ENCODE results near the gene DKKL1. TPM values are rescaled to one million over a fixed set of nuclear protein-coding genes. Genes with fewer than 3 reads are reported as not detected.

DKKL1 gene
- total RNA-seq, 1 donor, result not detected

DNA sequence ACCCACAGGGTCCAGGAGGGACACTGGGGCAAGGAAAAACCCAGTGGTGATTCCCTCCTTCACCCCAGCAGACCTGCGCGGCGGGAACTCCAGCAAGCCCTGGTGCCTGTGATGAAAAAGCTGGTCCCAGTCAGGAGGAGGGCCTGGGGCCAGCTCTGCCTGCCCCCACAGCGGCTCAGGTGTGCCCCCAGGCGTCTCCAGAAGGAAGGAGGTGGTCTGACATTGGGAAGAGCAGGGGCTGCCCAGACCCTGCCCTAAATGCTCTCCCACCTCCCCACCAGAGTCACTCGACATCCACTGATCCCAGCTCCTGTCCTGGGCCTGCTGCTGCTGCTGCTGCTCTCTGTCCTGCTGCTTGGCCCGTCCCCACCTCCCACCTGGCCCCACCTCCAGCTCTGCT is 53.4 kb downstream of the DKKL1 start:
- no peak overlapping the region for H3K4me3 ChIP-seq (ENCODE audit: low read depth, low read length)
- TF ChIP-seq, protein P1, sequence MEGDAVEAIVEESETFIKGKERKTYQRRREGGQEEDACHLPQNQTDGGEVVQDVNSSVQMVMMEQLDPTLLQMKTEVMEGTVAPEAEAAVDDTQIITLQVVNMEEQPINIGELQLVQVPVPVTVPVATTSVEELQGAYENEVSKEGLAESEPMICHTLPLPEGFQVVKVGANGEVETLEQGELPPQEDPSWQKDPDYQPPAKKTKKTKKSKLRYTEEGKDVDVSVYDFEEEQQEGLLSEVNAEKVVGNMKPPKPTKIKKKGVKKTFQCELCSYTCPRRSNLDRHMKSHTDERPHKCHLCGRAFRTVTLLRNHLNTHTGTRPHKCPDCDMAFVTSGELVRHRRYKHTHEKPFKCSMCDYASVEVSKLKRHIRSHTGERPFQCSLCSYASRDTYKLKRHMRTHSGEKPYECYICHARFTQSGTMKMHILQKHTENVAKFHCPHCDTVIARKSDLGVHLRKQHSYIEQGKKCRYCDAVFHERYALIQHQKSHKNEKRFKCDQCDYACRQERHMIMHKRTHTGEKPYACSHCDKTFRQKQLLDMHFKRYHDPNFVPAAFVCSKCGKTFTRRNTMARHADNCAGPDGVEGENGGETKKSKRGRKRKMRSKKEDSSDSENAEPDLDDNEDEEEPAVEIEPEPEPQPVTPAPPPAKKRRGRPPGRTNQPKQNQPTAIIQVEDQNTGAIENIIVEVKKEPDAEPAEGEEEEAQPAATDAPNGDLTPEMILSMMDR (IDR thresholded peaks at IDR 0.05; ENCODE audit: insufficient read depth, low read depth, low read length), result no peak
- no peak for DNase-seq (ENCODE audit: low read depth)

DNA sequence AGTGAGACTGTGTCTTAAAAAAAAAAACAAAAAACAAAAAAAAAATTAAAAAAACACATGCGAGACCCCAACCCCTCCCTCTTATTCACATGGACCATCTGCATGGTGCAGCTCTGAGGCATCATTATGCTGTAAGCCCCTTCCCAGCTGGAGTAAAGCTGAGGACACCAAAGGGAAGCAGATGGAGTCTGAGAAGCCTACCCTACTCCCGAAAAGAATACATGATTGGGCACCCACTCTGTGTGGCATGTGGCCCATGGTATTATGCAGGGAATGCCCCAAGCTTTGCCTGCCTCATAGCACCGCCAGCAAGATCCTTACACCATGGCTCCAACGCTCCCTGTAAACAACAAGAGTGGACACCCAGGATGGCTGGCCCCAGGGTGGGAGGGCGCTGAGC is 54.8 kb downstream of the DKKL1 start:
- DNase-seq (ENCODE audit: low read depth), result no peak
- TF ChIP-seq, protein P1 (IDR thresholded peaks at IDR 0.05; ENCODE audit: insufficient read depth, low read depth, low read length), result no peak
- no peak overlapping the region for H3K4me3 ChIP-seq (ENCODE audit: low read depth, low read length)

DNA sequence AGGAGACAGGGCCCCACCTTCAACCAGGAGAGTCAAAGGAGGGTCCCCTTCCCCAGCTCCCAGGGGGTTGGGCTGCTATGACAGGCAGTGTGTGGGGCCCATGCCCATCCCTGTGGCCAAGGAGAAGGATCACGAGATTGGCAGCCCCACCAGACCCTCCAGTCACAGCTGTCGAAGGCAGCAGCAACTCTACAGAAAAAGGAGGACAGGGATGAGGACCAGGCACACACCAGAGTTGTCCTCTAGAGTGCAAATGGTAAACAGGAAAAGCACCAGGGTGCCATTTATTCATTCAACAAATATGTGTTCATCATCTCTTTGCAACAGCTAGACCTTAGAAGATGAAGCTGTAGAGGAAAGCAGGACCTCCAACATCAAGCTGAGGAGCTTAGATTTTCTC is 55.5 kb downstream of the DKKL1 start:
- no peak overlapping the region for H3K4me3 ChIP-seq (ENCODE audit: low read depth, low read length)
- DNase-seq (ENCODE audit: low read depth), result no peak
- TF ChIP-seq, protein P1 (IDR thresholded peaks at IDR 0.05; ENCODE audit: insufficient read depth, low read depth, low read length), result no peak

DNA sequence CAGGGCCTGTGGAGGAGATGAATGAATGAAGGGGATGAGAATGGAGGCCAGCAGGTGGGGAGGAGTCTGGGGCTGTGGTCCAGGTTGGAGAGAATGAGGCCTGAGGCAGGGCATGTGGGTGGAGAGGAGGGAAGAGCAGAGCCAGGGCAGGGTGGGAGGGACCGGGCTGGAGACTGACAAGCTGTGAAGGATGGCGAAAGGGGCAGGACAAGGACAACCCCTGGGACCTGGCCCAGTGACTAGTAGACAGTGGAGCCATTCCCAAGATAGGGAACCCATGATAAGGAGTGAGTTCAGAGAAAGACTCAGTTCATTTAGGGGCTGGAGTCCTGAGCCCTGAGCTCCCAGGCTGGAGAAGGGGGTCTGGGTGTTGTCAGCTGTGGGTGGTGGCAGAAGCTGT is 56.5 kb downstream of the DKKL1 start:
- no peak overlapping the region for H3K4me3 ChIP-seq (ENCODE audit: low read depth, low read length)
- TF ChIP-seq, protein P1 (IDR thresholded peaks at IDR 0.05; ENCODE audit: insufficient read depth, low read depth, low read length), result no peak
- DNase-seq (ENCODE audit: low read depth), result no peak

DNA sequence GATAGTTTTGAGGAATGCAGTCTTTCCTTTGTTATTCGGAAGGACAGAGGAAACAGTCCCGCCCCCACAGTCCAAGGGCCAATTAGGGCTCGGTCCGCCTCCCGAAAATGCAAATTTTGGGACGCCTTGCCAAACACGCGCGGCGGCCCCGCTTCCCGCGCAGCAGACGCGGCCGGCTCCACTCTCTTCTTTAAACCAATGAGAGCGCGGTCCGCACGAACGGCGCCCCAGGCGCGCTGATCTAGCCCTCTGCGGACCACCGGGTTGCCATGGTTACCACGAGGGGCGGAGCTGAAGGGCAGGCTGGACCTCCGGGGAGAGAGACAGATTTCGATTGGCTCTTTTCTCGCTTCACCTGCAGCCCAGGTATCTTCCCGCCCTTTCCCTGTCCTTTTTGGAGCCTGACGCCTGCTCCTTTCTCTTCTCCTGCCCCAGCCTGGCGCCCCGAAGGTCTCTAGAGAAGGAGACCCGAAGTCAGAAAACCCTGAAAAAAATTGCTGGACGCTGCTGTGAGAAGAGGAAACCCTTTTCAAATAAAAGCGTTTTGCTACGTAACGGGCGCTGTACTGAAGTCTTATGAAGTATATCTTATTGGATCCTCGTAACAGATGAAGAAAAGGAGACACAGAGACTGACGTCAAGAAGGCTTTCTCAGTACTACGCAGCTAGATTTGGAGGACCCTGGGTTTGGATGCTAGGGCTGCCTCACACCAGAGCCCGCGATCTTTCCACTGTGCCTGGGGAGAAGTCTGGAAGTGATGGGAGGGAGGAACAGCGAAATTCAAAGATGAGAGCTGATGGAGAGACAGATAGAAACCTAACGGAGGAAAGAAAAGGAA is 57.6 kb downstream of the DKKL1 start:
- DNase-seq (ENCODE audit: low read depth), result peak; percentile 53
- TF ChIP-seq, protein P1 (IDR thresholded peaks at IDR 0.05; ENCODE audit: insufficient read depth, low read depth, low read length), result no peak
- peak overlapping the region; percentile 12 for H3K4me3 ChIP-seq (ENCODE audit: low read depth, low read length)

DNA sequence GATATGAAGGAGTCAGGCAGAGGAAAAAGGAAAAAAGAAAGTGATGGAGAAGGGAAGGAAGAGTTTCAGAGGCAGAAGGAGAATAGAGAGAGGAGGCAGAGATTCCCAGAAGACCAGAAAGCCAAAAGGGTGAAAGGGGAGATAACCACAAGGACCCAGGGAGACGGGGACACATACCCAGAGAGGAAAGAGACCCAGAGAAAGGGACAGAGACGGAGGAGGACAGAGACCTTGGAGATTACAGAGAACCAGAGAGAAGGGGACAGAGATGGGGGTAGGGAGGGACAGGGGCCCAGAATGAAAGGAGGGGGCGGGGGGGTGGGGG is 58.2 kb downstream of the DKKL1 start:
- no peak overlapping the region for H3K4me3 ChIP-seq (ENCODE audit: low read depth, low read length)
- DNase-seq (ENCODE audit: low read depth), result no peak
- TF ChIP-seq, protein P1 (IDR thresholded peaks at IDR 0.05; ENCODE audit: insufficient read depth, low read depth, low read length), result no peak

All from fibroblast of villous mesenchyme (primary cell).